Fibroblast of pulmonary artery (primary cell): ENCODE data around the gene FMN1.

Experiments used
- DNase-seq: peaks from one replicate; pipeline ENCODE4 v3.0.0-alpha.2; 2010; ENCODE audit warnings: low read depth
- H3K4me3 ChIP-seq: replicated peaks from 2 replicates; pipeline ENCODE4 v1.5.1; 2011; ENCODE audit warnings: low read depth, mild to moderate bottlenecking, control low read depth, low read length, moderate library complexity
- CTCF ChIP-seq: IDR thresholded peaks from 2 replicates; pipeline ENCODE4 v1.5.1; 2011; ENCODE audit warnings: mild to moderate bottlenecking, control low read depth, low read length, inconsistent platforms; ENCODE audit errors: missing control alignments

Gene FMN1

DNA sequence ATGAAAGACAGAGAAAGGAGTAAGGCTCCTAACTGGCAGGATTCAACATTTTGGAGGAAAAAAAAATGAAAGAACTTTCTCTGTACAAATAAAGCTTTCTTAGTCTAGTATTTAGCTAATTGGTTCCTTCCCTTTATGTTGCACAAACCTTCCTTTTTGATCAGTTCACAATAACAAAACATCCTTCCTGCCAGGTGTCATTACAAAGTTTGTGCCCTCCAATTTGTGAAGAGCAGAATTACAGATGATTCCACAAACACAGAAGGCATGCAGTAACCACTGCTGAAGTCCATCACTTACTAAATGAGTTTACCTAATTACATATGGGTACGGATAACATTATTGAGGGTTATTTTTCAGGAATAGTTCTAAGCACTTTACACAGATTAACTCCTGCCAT lies 179.9 kb downstream of the FMN1 start:
- no peak overlapping the region for H3K4me3 ChIP-seq
- no peak for DNase-seq
- no peak for TF ChIP-seq CTCF

GRCh38 chr15:33013827-33014445 lies 180.6 kb downstream of the FMN1 start:
- DNase-seq: peak; percentile 50
- no peak overlapping the region for H3K4me3 ChIP-seq
- no peak for TF ChIP-seq CTCF

DNA sequence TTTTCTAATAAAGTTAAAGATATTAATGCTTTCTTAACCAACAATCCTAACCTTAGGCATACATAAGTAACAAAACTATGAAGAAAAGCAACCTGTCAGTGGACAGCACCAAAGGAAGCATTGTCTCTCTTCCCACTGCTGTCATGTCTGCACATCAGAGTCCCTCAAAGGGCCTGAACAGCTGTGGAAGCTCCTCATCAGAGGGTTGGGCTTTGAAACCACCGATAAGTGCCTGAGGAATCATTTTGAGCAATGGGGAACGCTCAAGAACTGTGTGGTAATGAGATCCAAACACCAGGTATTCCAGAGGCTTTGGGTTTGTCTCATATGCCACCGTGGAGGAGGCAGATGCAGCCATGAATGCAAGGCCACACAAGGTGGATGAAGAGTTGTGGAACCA lies 182.5 kb downstream of the FMN1 start:
- no peak for TF ChIP-seq CTCF
- no peak overlapping the region for H3K4me3 ChIP-seq
- DNase-seq: no peak

GRCh38 chr15:33009603-33010002 lies 184.9 kb downstream of the FMN1 start:
- no peak overlapping the region for H3K4me3 ChIP-seq
- no peak for TF ChIP-seq CTCF
- DNase-seq: no peak

- DNase-seq: no peak
- H3K4me3 ChIP-seq: no peak overlapping the region
- no peak for TF ChIP-seq CTCF
Measured at GRCh38 chr15:33009026-33009425, 185.5 kb downstream of the FMN1 start.

- no peak overlapping the region for H3K4me3 ChIP-seq
- TF ChIP-seq CTCF: no peak
- peak; percentile 73 for DNase-seq
Measured at GRCh38 chr15:33008284-33008995, 186.1 kb downstream of the FMN1 start.

- no peak overlapping the region for H3K4me3 ChIP-seq
- peak; percentile 41 for TF ChIP-seq CTCF
- peak; percentile 56 for DNase-seq
Measured at GRCh38 chr15:33007303-33007855, 187.1 kb downstream of the FMN1 start.
